SH-SY5Y (cell line): Measurements from ENCODE around the gene CFAP299.

Source experiments
- GATA2 ChIP-seq: IDR thresholded peaks from 2 replicates; pipeline ENCODE4 v1.6.1; 2011; ENCODE audit warnings: mild to moderate bottlenecking, low read depth, low read length
- GATA3 ChIP-seq: IDR thresholded peaks from 2 replicates; pipeline ENCODE4 v1.6.1; 2011; ENCODE audit warnings: low read depth, mild to moderate bottlenecking, low read length, moderate library complexity

DNA sequence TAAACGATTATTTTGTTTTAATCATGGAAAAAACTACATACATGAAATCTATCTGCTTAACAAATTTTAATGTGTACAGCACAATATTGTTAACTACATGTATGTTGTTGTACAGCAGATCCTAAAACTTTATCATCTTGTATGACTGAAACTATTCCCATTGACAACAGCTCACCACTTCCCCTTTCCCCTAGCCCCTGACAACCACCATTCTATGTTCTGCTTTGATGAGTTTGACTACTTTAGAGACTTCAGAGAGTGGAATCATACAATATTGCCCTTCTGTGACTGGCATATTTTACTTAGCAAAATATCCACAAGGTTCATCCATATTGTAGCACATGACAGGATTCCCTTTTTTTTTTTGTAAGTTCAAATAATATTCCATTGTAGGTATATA lies 185.9 kb downstream of the CFAP299 start:
- no peak for TF ChIP-seq GATA3
- TF ChIP-seq GATA2 = no peak
